K562 (cell line): ENCODE data around the gene GDF15. TPM values are rescaled to one million over a fixed set of nuclear protein-coding genes. Genes with fewer than 3 reads are reported as not detected.

ENCODE experiments used
- ESRRB ChIP-seq: fragments of 250-450 bp; sonication (Bioruptor Pico); IDR thresholded peaks from 2 replicates; pipeline ENCODE4 v1.5.0; 2020; ENCODE audit warnings: mild to moderate bottlenecking, moderate library complexity, borderline replicate concordance
- NCOA2 ChIP-seq, 2 experiments: fragments of 450-650 bp; IDR thresholded peaks; 2 replicates each; pipeline ENCODE4 v1.6.1; 2018; ENCODE audit warnings: mild to moderate bottlenecking in 2 of 2, moderate library complexity in 1 of 2; ENCODE audit not compliant: partially characterized antibody in 2 of 2
- SMC3 ChIP-seq: conservative IDR thresholded peaks from 2 replicates; pipeline ENCODE4 v1.6.1; 2011; ENCODE audit warnings: low read depth, low read length, improper control_type of control experiment; ENCODE audit not compliant: insufficient read depth
- THAP7 ChIP-seq: fragments of 250-450 bp; sonication (Bioruptor Pico); IDR thresholded peaks from 2 replicates; pipeline ENCODE4 v1.5.0; 2021
- ZBTB33 ChIP-seq: sonication (generic); formaldehyde crosslinking; IDR thresholded peaks from 2 replicates; pipeline ENCODE4 v1.8.1; 2023; ENCODE audit warnings: mild to moderate bottlenecking, missing genetic modification reagents
- ZNF318 ChIP-seq, 2 experiments: fragments of 450-650 bp; IDR thresholded peaks; 2 replicates each; pipeline ENCODE4 v1.6.1; 2016; ENCODE audit warnings: mild to moderate bottlenecking in 2 of 2, borderline replicate concordance in 1 of 2, low read depth in 1 of 2, moderate library complexity in 1 of 2
- ZNF592 ChIP-seq: fragments of 450-650 bp; IDR thresholded peaks from 2 replicates; pipeline ENCODE4 v1.6.1; 2017; ENCODE audit warnings: antibody characterized with exemption, mild to moderate bottlenecking
- ZNF655 ChIP-seq: fragments of 250-450 bp; sonication (Bioruptor Pico); IDR thresholded peaks from 2 replicates; pipeline ENCODE4 v1.5.0; 2021
- polyA plus RNA-seq, 8 experiments: library from polyadenylated mRNA; depleted of rRNA in 4 of 8; stranded (reverse) in 5 of 8; unstranded in 3 of 8; fragments of >200 nt; fragmentation: Nextera tagmentation in 2 of 8; fragmentation: Illumina TruSeq in 1 of 8; extraction: Ambion mirVana in 2 of 8; extraction: Trizol in 1 of 8; gene quantifications; 2 replicates each; pipeline versions ENCODE4 v1.2.1 to v1.2.3, GENCODE V29; 2011 to 2014; ENCODE audit warnings: inconsistent platforms in 1 of 8, missing spikeins in 1 of 8
- total RNA-seq, 7 experiments: library from RNA; depleted of rRNA in 6 of 7; stranded (reverse); fragments of >200 nt in 6 of 7; fragmentation: Illumina TruSeq in 2 of 7; extraction: Trizol in 2 of 7; gene quantifications; 2 replicates each; pipeline versions ENCODE4 v1.2.1 to v1.2.3, GENCODE V29; 2011 to 2021; ENCODE audit warnings: low replicate concordance in 1 of 7

Gene GDF15
- total and polyA plus RNA-seq, 9 of the 15 experiments (the other 6 are each of a cell fraction or from before 2014, with no cell fraction given) = 2.3 to 82.4 (median 12.5) TPM

GRCh38 chr19:18425515-18426415 lies 39.8 kb downstream of the GDF15 start (continued):
- TF ChIP-seq ZNF318 (IDR thresholded peaks at IDR 0.05; ENCODE audit: borderline replicate concordance in 1 of 2, low read depth in 1 of 2) (no peak), SMC3 (no peak), NCOA2 (IDR thresholded peaks at IDR 0.05; ENCODE audit: partially characterized antibody in 2 of 2) (no peak), ZBTB33 (CRISPR knock-in tag) (peak; percentile 64), ESRRB (CRISPR knock-in tag) (no peak), ZNF592 (no peak), THAP7 (CRISPR knock-in tag) (no peak), ZNF655 (no peak)
